Suprapubic skin (tissue), 4 donors: ENCODE data around the gene APC. TPM values are rescaled to one million over a fixed set of nuclear protein-coding genes. Genes with fewer than 3 reads are reported as not detected.
A peak's percentile ranks its signal among the peaks of the same experiment; 100 is the strongest.

ENCODE experiments used
- DNase-seq, 2 donors: peaks; one replicate each; pipeline ENCODE4 v3.0.0-alpha.2; 2019; ENCODE audit warnings: low spot score in 2 of 2
- H3K27ac ChIP-seq: fragments of 200-600 bp; sonication (generic); one replicate; pipeline ENCODE4 v1.5.1; 2019
- H3K27me3 ChIP-seq: fragments of 200-600 bp; sonication (generic); one replicate; pipeline ENCODE4 v1.5.1; 2019
- H3K36me3 ChIP-seq: fragments of 200-600 bp; sonication (generic); one replicate; pipeline ENCODE4 v1.5.1; 2019
- H3K4me1 ChIP-seq: fragments of 200-600 bp; sonication (generic); one replicate; pipeline ENCODE4 v1.5.1; 2019
- H3K4me3 ChIP-seq: fragments of 200-600 bp; sonication (generic); one replicate; pipeline ENCODE4 v1.5.1; 2019; ENCODE audit warnings: mild to moderate bottlenecking
- H3K9me3 ChIP-seq: fragments of 200-600 bp; sonication (generic); one replicate; pipeline ENCODE4 v1.5.1; 2019
- CTCF ChIP-seq, 2 donors: fragments of 200-600 bp in 1 of 2; fragments of 450-650 bp in 1 of 2; sonication (generic) in 1 of 2; IDR thresholded peaks; one replicate each; pipeline ENCODE4 v1.5.1; 2016 to 2019; ENCODE audit warnings: antibody characterized with exemption in 2 of 2, mild to moderate bottlenecking in 1 of 2, moderate library complexity in 1 of 2
- EP300 ChIP-seq: sonication (generic); formaldehyde crosslinking; IDR thresholded peaks from one replicate; pipeline ENCODE4 v1.6.1; 2017; ENCODE audit warnings: antibody characterized with exemption
- POLR2A ChIP-seq, 2 donors: fragments of 450-650 bp; IDR thresholded peaks; one replicate each; pipeline ENCODE4 v1.6.1; 2017; ENCODE audit warnings: antibody characterized with exemption in 2 of 2, mild to moderate bottlenecking in 2 of 2, moderate library complexity in 2 of 2
- POLR2AphosphoS5 ChIP-seq, 3 donors: sonication (generic); formaldehyde crosslinking; IDR thresholded peaks; one replicate each; pipeline ENCODE4 v1.6.1; 2017; ENCODE audit warnings: antibody characterized with exemption in 3 of 3
- WGBS: methylation state at CpG from one replicate; pipeline ENCODE4 v1.1.5; 2018; 5-methylcytosine and 5-hydroxymethylcytosine counted together
- total RNA-seq, 4 donors: library from RNA; depleted of rRNA; stranded (reverse); fragments of >200 nt; gene quantifications; one replicate each; pipeline ENCODE4 v1.1.0, GENCODE V29; 2016

APC gene
- 10 to 100 TPM; 40.8 to 76.4 (median 53.9) TPM for total RNA-seq

GRCh38 chr5:112737463-112738190 lies at the start of gene APC:
Gene APC (plus strand): TSS chr5:112737885. CDS start chr5:112754891, 17,006 bp downstream.
- H3K36me3 ChIP-seq: no peaks in the 10 kb centered on the region
- peak within 1 kb of the TSS; percentile 58 for H3K4me3 ChIP-seq
- peak within 1 kb of the TSS; percentile 63 for H3K27ac ChIP-seq
- DNase-seq: peak; percentile 97 to 98
- peaks cover 23% of the 10 kb centered on the region for H3K4me1 ChIP-seq
- H3K9me3 ChIP-seq: no peaks in the 10 kb centered on the region
- TF ChIP-seq EP300 (no peak), POLR2A (IDR thresholded peaks at IDR 0.05) (peak in 1 of 2 donors; percentile 35), POLR2AphosphoS5 (IDR thresholded peaks at IDR 0.05) (peak in 1 of 3 donors; percentile 15), CTCF (IDR thresholded peaks at IDR 0.05) (peak in 1 of 2 donors; percentile 25)
- 0% methylated on average over 16 of the region's 36 CpGs for WGBS
- no peaks in the 10 kb centered on the region for H3K27me3 ChIP-seq

- H3K9me3 ChIP-seq: no peaks in the 10 kb centered on the region
- H3K4me3 ChIP-seq: no peak overlapping the region
- 59% methylated on average over 3 of the region's 3 CpGs for WGBS
- no peaks in the 10 kb centered on the region for H3K27me3 ChIP-seq
- DNase-seq: no peak
- no peak overlapping the region for H3K27ac ChIP-seq
- no peaks in the 10 kb centered on the region for H3K4me1 ChIP-seq
- H3K36me3 ChIP-seq: no peaks in the 10 kb centered on the region
- TF ChIP-seq EP300 (no peak), CTCF (IDR thresholded peaks at IDR 0.05) (no peak), POLR2AphosphoS5 (IDR thresholded peaks at IDR 0.05) (no peak), POLR2A (IDR thresholded peaks at IDR 0.05) (no peak)
Measured at GRCh38 chr5:112689155-112689909, 48.4 kb upstream of the APC start.

GRCh38 chr5:112690605-112691338 lies 46.9 kb upstream of the APC start:
- Histone ChIP-seq H3K9me3 (no peaks in the 10 kb centered on the region), H3K36me3 (no peaks in the 10 kb centered on the region), H3K4me1 (no peaks in the 10 kb centered on the region), H3K4me3 (no peak overlapping the region), H3K27ac (no peak overlapping the region), H3K27me3 (no peaks in the 10 kb centered on the region)
- WGBS: 56% methylated on average over 3 of the region's 3 CpGs
- DNase-seq: no peak
- no peak for TF ChIP-seq POLR2A (IDR thresholded peaks at IDR 0.05)
- no peak for TF ChIP-seq EP300
- TF ChIP-seq CTCF (IDR thresholded peaks at IDR 0.05): no peak
- TF ChIP-seq POLR2AphosphoS5 (IDR thresholded peaks at IDR 0.05): no peak

GRCh38 chr5:112691339-112691680 lies 46.4 kb upstream of the APC start:
- H3K27me3 ChIP-seq: no peaks in the 10 kb centered on the region
- no peaks in the 10 kb centered on the region for H3K36me3 ChIP-seq
- no peak overlapping the region for H3K27ac ChIP-seq
- H3K9me3 ChIP-seq: no peaks in the 10 kb centered on the region
- no peaks in the 10 kb centered on the region for H3K4me1 ChIP-seq
- no peak for DNase-seq
- H3K4me3 ChIP-seq: no peak overlapping the region
- TF ChIP-seq POLR2A (IDR thresholded peaks at IDR 0.05) (no peak), CTCF (IDR thresholded peaks at IDR 0.05) (no peak), POLR2AphosphoS5 (IDR thresholded peaks at IDR 0.05) (no peak), EP300 (no peak)
- 60% methylated on average over 1 of the region's 1 CpG for WGBS

- no peak for DNase-seq
- no peak for TF ChIP-seq CTCF (IDR thresholded peaks at IDR 0.05)
- no peak for TF ChIP-seq POLR2A (IDR thresholded peaks at IDR 0.05)
- TF ChIP-seq EP300: no peak
- no peaks in the 10 kb centered on the region for H3K27me3 ChIP-seq
- H3K4me1 ChIP-seq: no peaks in the 10 kb centered on the region
- no peak overlapping the region for H3K4me3 ChIP-seq
- WGBS: 56% methylated on average over 2 of the region's 3 CpGs
- H3K9me3 ChIP-seq: no peaks in the 10 kb centered on the region
- H3K36me3 ChIP-seq: no peaks in the 10 kb centered on the region
- no peak overlapping the region for H3K27ac ChIP-seq
Measured at GRCh38 chr5:112691758-112692157, 45.9 kb upstream of the APC start.
